ENCODE measurements around the gene KLHL29. TPM values are rescaled to one million over a fixed set of nuclear protein-coding genes. Genes with fewer than 3 reads are reported as not detected.
"Not testable (repeated sequence)": the region's sequence is repeated elsewhere in the genome, so short reads cannot be mapped to it uniquely, and the experiment has no call there.

Gene KLHL29
- total and polyA plus RNA-seq, 2 donors: 1.4 to 2.9 TPM

- no peak for DNase-seq (ENCODE audit: low read depth in 6 of 9, low spot score in 9 of 9)
These were observed 335.9 kb downstream of the KLHL29 start for GRCh38 chr2:23720705-23721453.

GRCh38 chr2:23721454-23721826 is 336.5 kb downstream of the KLHL29 start:
- no peak for DNase-seq (ENCODE audit: low read depth in 6 of 9, low spot score in 9 of 9)
- Histone ChIP-seq H3K4me3 (ENCODE audit: low read length in 2 of 2) (no peak overlapping the region), H3K27me3 (ENCODE audit: control insufficient read depth in 2 of 2, insufficient read depth in 1 of 2, low read length in 1 of 2) (no peaks in the 10 kb centered on the region), H3K9me3 (ENCODE audit: control insufficient read depth in 2 of 2, insufficient read depth in 1 of 2, low read length in 1 of 2) (peaks cover 2 to 13% of the 10 kb centered on the region in 2 donors), H3K4me1 (ENCODE audit: control insufficient read depth in 2 of 2, insufficient read depth in 2 of 2, low read length in 2 of 2) (no peaks in the 10 kb centered on the region), H3K36me3 (ENCODE audit: control insufficient read depth in 2 of 2, insufficient read depth in 2 of 2, low read length in 1 of 2) (peaks cover 0 to 11% of the 10 kb centered on the region in 2 donors), H3K27ac (ENCODE audit: low read depth in 1 of 2, low read length in 1 of 2) (no peak overlapping the region)
- 100% methylated on average over 2 of the region's 2 CpGs for whole genome bisulfite sequencing

More at GRCh38 chr2:23720705-23721453, 335.9 kb downstream of the KLHL29 start:
- H3K27ac ChIP-seq (ENCODE audit: low read depth in 1 of 2, low read length in 1 of 2): no peak overlapping the region
- 98% methylated on average over 4 of the region's 4 CpGs for WGBS
- no peaks in the 10 kb centered on the region for H3K4me1 ChIP-seq (ENCODE audit: control insufficient read depth in 2 of 2, insufficient read depth in 2 of 2, low read length in 2 of 2)
- peaks cover 0 to 11% of the 10 kb centered on the region in 2 donors for H3K36me3 ChIP-seq (ENCODE audit: control insufficient read depth in 2 of 2, insufficient read depth in 2 of 2, low read length in 1 of 2)
- H3K27me3 ChIP-seq (ENCODE audit: control insufficient read depth in 2 of 2, insufficient read depth in 1 of 2, low read length in 1 of 2): no peaks in the 10 kb centered on the region
- peaks cover 2 to 13% of the 10 kb centered on the region in 2 donors for H3K9me3 ChIP-seq (ENCODE audit: control insufficient read depth in 2 of 2, insufficient read depth in 1 of 2, low read length in 1 of 2)
- H3K4me3 ChIP-seq (ENCODE audit: low read length in 2 of 2): no peak overlapping the region

GRCh38 chr2:23722255-23722654 is 337.3 kb downstream of the KLHL29 start:
- Histone ChIP-seq H3K27me3 (ENCODE audit: control insufficient read depth in 2 of 2, insufficient read depth in 1 of 2, low read length in 1 of 2) (no peaks in the 10 kb centered on the region), H3K36me3 (ENCODE audit: control insufficient read depth in 2 of 2, insufficient read depth in 2 of 2, low read length in 1 of 2) (peaks cover 0 to 11% of the 10 kb centered on the region in 2 donors), H3K4me1 (ENCODE audit: control insufficient read depth in 2 of 2, insufficient read depth in 2 of 2, low read length in 2 of 2) (no peaks in the 10 kb centered on the region), H3K9me3 (ENCODE audit: control insufficient read depth in 2 of 2, insufficient read depth in 1 of 2, low read length in 1 of 2) (peaks cover 2 to 13% of the 10 kb centered on the region in 2 donors), H3K4me3 (ENCODE audit: low read length in 2 of 2) (no peak overlapping the region), H3K27ac (ENCODE audit: low read depth in 1 of 2, low read length in 1 of 2) (no peak overlapping the region)
- no peak for DNase-seq (ENCODE audit: low read depth in 6 of 9, low spot score in 9 of 9)
- 98% methylated on average over 3 of the region's 3 CpGs for WGBS

GRCh38 chr2:23723029-23723428 is 338.1 kb downstream of the KLHL29 start:
- WGBS: 96% methylated on average over 3 of the region's 3 CpGs
- peaks cover 0 to 11% of the 10 kb centered on the region in 2 donors for H3K36me3 ChIP-seq (ENCODE audit: control insufficient read depth in 2 of 2, insufficient read depth in 2 of 2, low read length in 1 of 2)
- H3K4me3 ChIP-seq (ENCODE audit: low read length in 2 of 2): not testable (repeated sequence)

GRCh38 chr2:23734416-23734815 is 349.4 kb downstream of the KLHL29 start:
- peaks cover 0 to 5% of the 10 kb centered on the region in 2 donors for H3K9me3 ChIP-seq (ENCODE audit: control insufficient read depth in 2 of 2, insufficient read depth in 1 of 2, low read length in 1 of 2)
- H3K27me3 ChIP-seq (ENCODE audit: control insufficient read depth in 2 of 2, insufficient read depth in 1 of 2, low read length in 1 of 2): no peaks in the 10 kb centered on the region
- WGBS: 91% methylated on average over 3 of the region's 3 CpGs
- no peak overlapping the region for H3K27ac ChIP-seq (ENCODE audit: low read depth in 1 of 2, low read length in 1 of 2)
- H3K36me3 ChIP-seq (ENCODE audit: control insufficient read depth in 2 of 2, insufficient read depth in 2 of 2, low read length in 1 of 2): peaks cover 2 to 8% of the 10 kb centered on the region in 2 donors
- DNase-seq (ENCODE audit: low read depth in 6 of 9, low spot score in 9 of 9): no peak
- H3K4me1 ChIP-seq (ENCODE audit: control insufficient read depth in 2 of 2, insufficient read depth in 2 of 2, low read length in 2 of 2): no peaks in the 10 kb centered on the region
- H3K4me3 ChIP-seq (ENCODE audit: low read length in 2 of 2): no peak overlapping the region

More at GRCh38 chr2:23723029-23723428, 338.1 kb downstream of the KLHL29 start:
- not testable (repeated sequence) for H3K27ac ChIP-seq (ENCODE audit: low read depth in 1 of 2, low read length in 1 of 2); H3K4me1 ChIP-seq (ENCODE audit: control insufficient read depth in 2 of 2, insufficient read depth in 2 of 2, low read length in 2 of 2); DNase-seq (ENCODE audit: low read depth in 6 of 9, low spot score in 9 of 9); H3K27me3 ChIP-seq (ENCODE audit: control insufficient read depth in 2 of 2, insufficient read depth in 1 of 2, low read length in 1 of 2)
- H3K9me3 ChIP-seq (ENCODE audit: control insufficient read depth in 2 of 2, insufficient read depth in 1 of 2, low read length in 1 of 2): peaks cover 2 to 13% of the 10 kb centered on the region in 2 donors

GRCh38 chr2:23736783-23737182 is 351.8 kb downstream of the KLHL29 start:
- not testable (repeated sequence) for DNase-seq (ENCODE audit: low read depth in 6 of 9, low spot score in 9 of 9); H3K27ac ChIP-seq (ENCODE audit: low read depth in 1 of 2, low read length in 1 of 2); H3K36me3 ChIP-seq (ENCODE audit: control insufficient read depth in 2 of 2, insufficient read depth in 2 of 2, low read length in 1 of 2); H3K27me3 ChIP-seq (ENCODE audit: control insufficient read depth in 2 of 2, insufficient read depth in 1 of 2, low read length in 1 of 2); H3K9me3 ChIP-seq (ENCODE audit: control insufficient read depth in 2 of 2, insufficient read depth in 1 of 2, low read length in 1 of 2); H3K4me3 ChIP-seq (ENCODE audit: low read length in 2 of 2); H3K4me1 ChIP-seq (ENCODE audit: control insufficient read depth in 2 of 2, insufficient read depth in 2 of 2, low read length in 2 of 2)
- 98% methylated on average over 9 of the region's 9 CpGs for WGBS

GRCh38 chr2:23745068-23745725 is 360.2 kb downstream of the KLHL29 start:
- WGBS: 95% methylated on average over 8 of the region's 8 CpGs
- DNase-seq (ENCODE audit: low read depth in 6 of 9, low spot score in 9 of 9): no peak
- no peaks in the 10 kb centered on the region for H3K4me1 ChIP-seq (ENCODE audit: control insufficient read depth in 2 of 2, insufficient read depth in 2 of 2, low read length in 2 of 2)
- H3K4me3 ChIP-seq (ENCODE audit: low read length in 2 of 2): no peak overlapping the region
- H3K36me3 ChIP-seq (ENCODE audit: control insufficient read depth in 2 of 2, insufficient read depth in 2 of 2, low read length in 1 of 2): no peaks in the 10 kb centered on the region
- H3K27me3 ChIP-seq (ENCODE audit: control insufficient read depth in 2 of 2, insufficient read depth in 1 of 2, low read length in 1 of 2): no peaks in the 10 kb centered on the region
- no peak overlapping the region for H3K27ac ChIP-seq (ENCODE audit: low read depth in 1 of 2, low read length in 1 of 2)
- H3K9me3 ChIP-seq (ENCODE audit: control insufficient read depth in 2 of 2, insufficient read depth in 1 of 2, low read length in 1 of 2): no peaks in the 10 kb centered on the region

- Histone ChIP-seq H3K36me3 (ENCODE audit: control insufficient read depth in 2 of 2, insufficient read depth in 2 of 2, low read length in 1 of 2) (peaks cover 0 to 4% of the 10 kb centered on the region in 2 donors), H3K4me1 (ENCODE audit: control insufficient read depth in 2 of 2, insufficient read depth in 2 of 2, low read length in 2 of 2) (no peaks in the 10 kb centered on the region), H3K4me3 (ENCODE audit: low read length in 2 of 2) (no peak overlapping the region), H3K9me3 (ENCODE audit: control insufficient read depth in 2 of 2, insufficient read depth in 1 of 2, low read length in 1 of 2) (no peaks in the 10 kb centered on the region), H3K27me3 (ENCODE audit: control insufficient read depth in 2 of 2, insufficient read depth in 1 of 2, low read length in 1 of 2) (no peaks in the 10 kb centered on the region), H3K27ac (ENCODE audit: low read depth in 1 of 2, low read length in 1 of 2) (no peak overlapping the region)
- DNase-seq (ENCODE audit: low read depth in 6 of 9, low spot score in 9 of 9): peak in 3 of 9 donors; percentile 2 to 24 (median 8)
These were observed 360.7 kb downstream of the KLHL29 start for GRCh38 chr2:23745726-23746105.

GRCh38 chr2:23746141-23746863 is 361.3 kb downstream of the KLHL29 start:
- Histone ChIP-seq H3K27ac (ENCODE audit: low read depth in 1 of 2, low read length in 1 of 2) (no peak overlapping the region), H3K4me1 (ENCODE audit: control insufficient read depth in 2 of 2, insufficient read depth in 2 of 2, low read length in 2 of 2) (no peaks in the 10 kb centered on the region), H3K36me3 (ENCODE audit: control insufficient read depth in 2 of 2, insufficient read depth in 2 of 2, low read length in 1 of 2) (peaks cover under 1 to 5% of the 10 kb centered on the region in 2 donors), H3K4me3 (ENCODE audit: low read length in 2 of 2) (no peak overlapping the region), H3K9me3 (ENCODE audit: control insufficient read depth in 2 of 2, insufficient read depth in 1 of 2, low read length in 1 of 2) (no peaks in the 10 kb centered on the region), H3K27me3 (ENCODE audit: control insufficient read depth in 2 of 2, insufficient read depth in 1 of 2, low read length in 1 of 2) (no peaks in the 10 kb centered on the region)
- no peak for DNase-seq (ENCODE audit: low read depth in 6 of 9, low spot score in 9 of 9)
- 90% methylated on average over 2 of the region's 2 CpGs for WGBS

All from thymus (tissue), 11 donors.